ENCODE measurements around the gene AP1G1.

DNA sequence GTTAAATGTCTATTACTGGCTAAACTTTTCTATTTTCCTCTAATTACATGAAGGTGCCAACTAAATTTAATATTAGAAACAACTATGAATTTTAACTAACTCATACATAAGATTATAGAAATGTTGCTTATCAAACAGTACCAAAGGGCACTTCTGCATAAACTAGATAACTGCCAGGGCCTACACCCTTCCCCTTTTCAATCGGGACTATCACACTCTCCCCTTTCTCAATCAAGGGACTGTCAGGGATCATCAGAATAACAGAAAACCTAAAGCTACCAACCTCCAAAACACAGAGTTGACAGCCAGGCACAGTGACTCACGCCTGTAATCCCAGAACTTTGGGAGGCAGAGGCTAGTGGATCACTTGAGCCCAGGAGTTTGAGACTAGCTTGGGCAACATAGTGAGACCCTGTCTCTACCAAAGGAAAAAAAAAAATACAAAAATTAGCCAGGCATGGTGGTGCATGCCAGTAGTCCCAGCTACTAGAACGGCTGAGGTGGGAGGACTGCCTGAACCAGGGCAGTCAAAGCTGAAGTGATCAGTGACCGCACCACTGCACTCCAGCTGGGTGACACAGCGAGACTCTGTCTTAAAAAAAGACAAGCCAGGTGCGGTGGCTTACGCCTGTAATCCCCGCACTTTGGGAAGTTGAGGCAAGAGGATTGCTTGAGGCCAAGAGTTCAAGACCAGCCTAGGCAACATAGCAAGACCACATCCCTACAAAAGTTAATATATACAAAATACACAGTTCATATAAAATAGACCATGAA, 80.9 kb downstream of the AP1G1 start:
- TF ChIP-seq POLR2AphosphoS5 (IDR thresholded peaks at IDR 0.05): no peak
- TF ChIP-seq, protein P1, sequence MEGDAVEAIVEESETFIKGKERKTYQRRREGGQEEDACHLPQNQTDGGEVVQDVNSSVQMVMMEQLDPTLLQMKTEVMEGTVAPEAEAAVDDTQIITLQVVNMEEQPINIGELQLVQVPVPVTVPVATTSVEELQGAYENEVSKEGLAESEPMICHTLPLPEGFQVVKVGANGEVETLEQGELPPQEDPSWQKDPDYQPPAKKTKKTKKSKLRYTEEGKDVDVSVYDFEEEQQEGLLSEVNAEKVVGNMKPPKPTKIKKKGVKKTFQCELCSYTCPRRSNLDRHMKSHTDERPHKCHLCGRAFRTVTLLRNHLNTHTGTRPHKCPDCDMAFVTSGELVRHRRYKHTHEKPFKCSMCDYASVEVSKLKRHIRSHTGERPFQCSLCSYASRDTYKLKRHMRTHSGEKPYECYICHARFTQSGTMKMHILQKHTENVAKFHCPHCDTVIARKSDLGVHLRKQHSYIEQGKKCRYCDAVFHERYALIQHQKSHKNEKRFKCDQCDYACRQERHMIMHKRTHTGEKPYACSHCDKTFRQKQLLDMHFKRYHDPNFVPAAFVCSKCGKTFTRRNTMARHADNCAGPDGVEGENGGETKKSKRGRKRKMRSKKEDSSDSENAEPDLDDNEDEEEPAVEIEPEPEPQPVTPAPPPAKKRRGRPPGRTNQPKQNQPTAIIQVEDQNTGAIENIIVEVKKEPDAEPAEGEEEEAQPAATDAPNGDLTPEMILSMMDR (IDR thresholded peaks at IDR 0.05): no peak
- TF ChIP-seq POLR2A (IDR thresholded peaks at IDR 0.05): no peak

All from breast epithelium (tissue), 3 donors.